Activated naive CD4-positive, alpha-beta T cell treated with anti-CD3 and anti-CD28 coated beads for 36 hours (primary cell): ENCODE measurements around the gene BUD31. TPM values are rescaled to one million over a fixed set of nuclear protein-coding genes. Genes with fewer than 3 reads are reported as not detected.
"Not testable (repeated sequence)": the region's sequence is repeated elsewhere in the genome, so short reads cannot be mapped to it uniquely, and the experiment has no call there.

Experiments used
- CTCF ChIA-PET: fragments of 350-600 bp; sonication (Branson Sonifier 250); formaldehyde crosslinking; loops from one replicate; lab custom pipeline; 2021; ENCODE audit warnings: antibody characterized with exemption; lab: Charles Lee
- DNase-seq: peaks from one replicate; pipeline ENCODE4 v3.0.0-alpha.2; 2020
- H3K27ac Mint-ChIP-seq: one replicate; pipeline ENCODE4 v1.8.0; 2021; ENCODE audit warnings: mild to moderate bottlenecking, mixed read lengths
- H3K27me3 Mint-ChIP-seq: one replicate; pipeline ENCODE4 v1.8.0; 2021; ENCODE audit warnings: low read depth, mixed read lengths
- H3K36me3 Mint-ChIP-seq: one replicate; pipeline ENCODE4 v1.8.0; 2021; ENCODE audit warnings: low read depth, mixed read lengths
- H3K4me1 Mint-ChIP-seq: one replicate; pipeline ENCODE4 v1.8.0; 2021; ENCODE audit warnings: low read depth, mixed read lengths
- H3K4me3 Mint-ChIP-seq: one replicate; pipeline ENCODE4 v1.8.0; 2021; ENCODE audit warnings: mild to moderate bottlenecking, moderate library complexity, mixed read lengths
- H3K9me3 Mint-ChIP-seq: one replicate; pipeline ENCODE4 v1.8.0; 2021; ENCODE audit warnings: mixed read lengths
- intact Hi-C: fragments of 100-400 bp; cut with micrococcal nuclease; formaldehyde crosslinking; loops from one replicate; pipeline ENCODE4 v1.15.1; 2023
- total RNA-seq, 2 experiments: library from RNA; stranded (reverse); gene quantifications; one replicate each; pipeline ENCODE4 v1.2.3, GENCODE V29; 2021

The BUD31 gene
- total RNA-seq, 2 experiments from 2014 or later = 160 to 176 TPM

GRCh38 chr7:99383791-99384370 is 24.9 kb upstream of the BUD31 start:
- no peak overlapping the region for H3K4me3 Mint-ChIP-seq
- no peak for DNase-seq
- CTCF ChIA-PET = no interaction called here
- peaks cover 42% of the 10 kb centered on the region for H3K36me3 Mint-ChIP-seq
- intact Hi-C loops = no loop called here
- H3K27ac Mint-ChIP-seq = peak overlapping the region; percentile 77
- no peaks in the 10 kb centered on the region for H3K27me3 Mint-ChIP-seq
- peaks cover 43% of the 10 kb centered on the region for H3K4me1 Mint-ChIP-seq
- H3K9me3 Mint-ChIP-seq = no peaks in the 10 kb centered on the region

- Mint-ChIP-seq H3K4me3 (no peak overlapping the region), H3K27me3 (no peaks in the 10 kb centered on the region), H3K27ac (peak overlapping the region; percentile 77), H3K9me3 (no peaks in the 10 kb centered on the region), H3K36me3 (peaks cover 38% of the 10 kb centered on the region), H3K4me1 (peaks cover 36% of the 10 kb centered on the region)
- DNase-seq = no peak
- CTCF ChIA-PET = no interaction called here
- intact Hi-C loops = no loop called here
Observed at GRCh38 chr7:99384523-99384922, 24.2 kb upstream of the BUD31 start.

DNA sequence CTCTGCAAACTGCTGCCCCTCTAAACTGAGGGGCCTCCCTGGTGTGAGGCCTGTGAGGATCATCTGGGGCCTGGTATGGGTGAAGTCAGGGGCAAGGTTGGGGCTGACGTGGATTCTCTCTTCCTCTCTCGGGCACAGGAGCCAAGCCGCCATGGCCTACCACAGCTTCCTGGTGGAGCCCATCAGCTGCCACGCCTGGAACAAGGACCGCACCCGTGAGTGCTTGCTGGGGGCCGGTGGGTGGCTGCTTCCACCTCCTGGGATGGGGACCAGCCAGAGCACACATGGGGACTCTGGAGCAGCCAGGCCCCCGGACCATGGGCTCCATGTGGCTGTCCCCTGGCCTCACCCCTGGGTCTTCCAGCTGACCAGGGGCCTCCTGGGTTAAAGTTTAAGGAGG is 23.2 kb upstream of the BUD31 start:
- Mint-ChIP-seq H3K9me3 (no peaks in the 10 kb centered on the region), H3K27ac (peak overlapping the region; percentile 59), H3K27me3 (no peaks in the 10 kb centered on the region), H3K4me3 (no peak overlapping the region), H3K4me1 (peaks cover 27% of the 10 kb centered on the region), H3K36me3 (peaks cover 38% of the 10 kb centered on the region)
- intact Hi-C loops = no loop called here
- no peak for DNase-seq
- CTCF ChIA-PET = interaction anchor here (1.6 kb wide), 1 partner anchor 20 kb away, joined by 7 read pairs; no protein-coding TSS in a partner anchor

- peaks cover 42% of the 10 kb centered on the region for H3K36me3 Mint-ChIP-seq
Observed at GRCh38 chr7:99386584-99387238, 22.1 kb upstream of the BUD31 start.

GRCh38 chr7:99387239-99387635 is 21.5 kb upstream of the BUD31 start:
- DNase-seq, H3K9me3 Mint-ChIP-seq, H3K27me3 Mint-ChIP-seq, H3K4me3 Mint-ChIP-seq, H3K27ac Mint-ChIP-seq: not testable (repeated sequence)
- intact Hi-C loops = loop anchor here (1.0 kb wide), 3 partner anchors 22 to 113 kb away; no protein-coding TSS in a partner anchor
- Mint-ChIP-seq H3K36me3 (peaks cover 45% of the 10 kb centered on the region), H3K4me1 (peaks cover 23% of the 10 kb centered on the region)
- CTCF ChIA-PET = interaction anchor here (0.6 to 1.0 kb wide), 3 partner anchors 15 to 24 kb away, joined by 3 to 4 read pairs (median 3); no protein-coding TSS in a partner anchor

More at GRCh38 chr7:99386584-99387238, 22.1 kb upstream of the BUD31 start:
- Mint-ChIP-seq H3K4me3 (no peak overlapping the region), H3K27ac (no peak overlapping the region), H3K4me1 (peaks cover 19% of the 10 kb centered on the region), H3K9me3 (no peaks in the 10 kb centered on the region), H3K27me3 (no peaks in the 10 kb centered on the region)
- intact Hi-C loops = loop anchor here (1.0 kb wide), 3 partner anchors 21 to 112 kb away; no protein-coding TSS in a partner anchor
- CTCF ChIA-PET = interaction anchor here (0.6 to 1.0 kb wide), 2 partner anchors 16 to 24 kb away, joined by 3 to 4 read pairs; no protein-coding TSS in a partner anchor
- peak; percentile 54 for DNase-seq

DNA sequence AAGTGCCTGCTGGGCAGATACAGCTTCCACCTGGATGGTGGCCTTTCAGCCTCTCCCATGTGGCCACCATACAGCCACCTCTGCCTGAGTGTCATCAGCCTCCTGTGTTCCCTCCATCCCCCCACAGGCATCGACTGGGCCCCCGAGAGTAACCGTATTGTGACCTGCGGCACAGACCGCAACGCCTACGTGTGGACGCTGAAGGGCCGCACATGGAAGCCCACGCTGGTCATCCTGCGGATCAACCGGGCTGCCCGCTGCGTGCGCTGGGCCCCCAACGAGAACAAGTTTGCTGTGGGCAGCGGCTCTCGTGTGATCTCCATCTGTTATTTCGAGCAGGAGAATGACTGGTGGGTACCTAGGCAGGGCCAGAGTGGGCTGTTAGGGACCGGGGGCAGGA is 20.9 kb upstream of the BUD31 start:
- DNase-seq = no peak
- Mint-ChIP-seq H3K4me1 (peaks cover 27% of the 10 kb centered on the region), H3K9me3 (no peaks in the 10 kb centered on the region), H3K4me3 (no peak overlapping the region), H3K27me3 (no peaks in the 10 kb centered on the region), H3K27ac (no peak overlapping the region), H3K36me3 (peaks cover 46% of the 10 kb centered on the region)
- CTCF ChIA-PET = interaction anchor here (0.6 to 1.0 kb wide), 4 partner anchors 14 to 603 kb away, joined by 3 to 4 read pairs (median 3); no protein-coding TSS in a partner anchor
- intact Hi-C loops = loop anchor here (1.0 kb wide), 3 partner anchors 23 to 114 kb away; no protein-coding TSS in a partner anchor

- H3K27ac Mint-ChIP-seq = no peak overlapping the region
- H3K9me3 Mint-ChIP-seq = no peaks in the 10 kb centered on the region
- no peaks in the 10 kb centered on the region for H3K27me3 Mint-ChIP-seq
- CTCF ChIA-PET = no interaction called here
- peaks cover 20% of the 10 kb centered on the region for H3K4me1 Mint-ChIP-seq
- no peak overlapping the region for H3K4me3 Mint-ChIP-seq
- intact Hi-C loops = no loop called here
- H3K36me3 Mint-ChIP-seq = peaks cover 52% of the 10 kb centered on the region
- DNase-seq = no peak
Observed at GRCh38 chr7:99389772-99390171, 19.0 kb upstream of the BUD31 start.

- no peak for DNase-seq
- H3K27me3 Mint-ChIP-seq = no peaks in the 10 kb centered on the region
- intact Hi-C loops = no loop called here
- CTCF ChIA-PET = interaction anchor here (0.6 kb wide), 1 partner anchor 1179 kb away, joined by 3 read pairs; no protein-coding TSS in a partner anchor
- peaks cover 53% of the 10 kb centered on the region for H3K36me3 Mint-ChIP-seq
- peak overlapping the region; percentile 18 for H3K27ac Mint-ChIP-seq
- no peak overlapping the region for H3K4me3 Mint-ChIP-seq
- no peaks in the 10 kb centered on the region for H3K9me3 Mint-ChIP-seq
- H3K4me1 Mint-ChIP-seq = peaks cover 20% of the 10 kb centered on the region
Observed at GRCh38 chr7:99390941-99391602, 17.7 kb upstream of the BUD31 start.

DNA sequence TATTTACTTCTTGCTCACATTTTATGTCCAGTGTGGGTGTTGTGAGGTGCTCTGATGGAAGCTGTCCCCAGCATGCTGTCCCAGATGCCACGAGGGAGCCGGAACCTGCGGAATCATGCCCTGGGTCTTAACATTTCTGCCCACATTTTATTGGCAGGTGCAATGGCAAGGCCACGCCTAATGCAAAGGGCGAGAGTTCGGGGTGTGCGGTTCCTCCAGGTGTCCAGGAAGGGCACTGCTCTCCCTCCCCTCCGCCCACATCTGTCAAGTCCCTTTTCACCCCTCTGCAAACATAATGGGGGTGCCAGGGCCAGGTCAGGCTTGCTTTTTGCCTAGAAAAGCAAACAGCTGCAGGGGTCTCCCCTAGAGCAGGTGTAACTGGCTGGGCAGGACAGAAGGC is 16.7 kb upstream of the BUD31 start:
- H3K4me3 Mint-ChIP-seq = no peak overlapping the region
- peak overlapping the region; percentile 14 for H3K27ac Mint-ChIP-seq
- no peaks in the 10 kb centered on the region for H3K27me3 Mint-ChIP-seq
- intact Hi-C loops = loop anchor here (1.0 to 2.0 kb wide), 2 partner anchors 11 to 17 kb away; partner anchors contain the start of gene ARPC1B
- CTCF ChIA-PET = interaction anchor here (1.2 kb wide), 1 partner anchor 17 kb away, joined by 3 read pairs; the partner anchor contains the start of genes BUD31 and PDAP1
- no peak for DNase-seq
- H3K4me1 Mint-ChIP-seq = peaks cover 20% of the 10 kb centered on the region
- no peaks in the 10 kb centered on the region for H3K9me3 Mint-ChIP-seq
- H3K36me3 Mint-ChIP-seq = peaks cover 48% of the 10 kb centered on the region

DNA sequence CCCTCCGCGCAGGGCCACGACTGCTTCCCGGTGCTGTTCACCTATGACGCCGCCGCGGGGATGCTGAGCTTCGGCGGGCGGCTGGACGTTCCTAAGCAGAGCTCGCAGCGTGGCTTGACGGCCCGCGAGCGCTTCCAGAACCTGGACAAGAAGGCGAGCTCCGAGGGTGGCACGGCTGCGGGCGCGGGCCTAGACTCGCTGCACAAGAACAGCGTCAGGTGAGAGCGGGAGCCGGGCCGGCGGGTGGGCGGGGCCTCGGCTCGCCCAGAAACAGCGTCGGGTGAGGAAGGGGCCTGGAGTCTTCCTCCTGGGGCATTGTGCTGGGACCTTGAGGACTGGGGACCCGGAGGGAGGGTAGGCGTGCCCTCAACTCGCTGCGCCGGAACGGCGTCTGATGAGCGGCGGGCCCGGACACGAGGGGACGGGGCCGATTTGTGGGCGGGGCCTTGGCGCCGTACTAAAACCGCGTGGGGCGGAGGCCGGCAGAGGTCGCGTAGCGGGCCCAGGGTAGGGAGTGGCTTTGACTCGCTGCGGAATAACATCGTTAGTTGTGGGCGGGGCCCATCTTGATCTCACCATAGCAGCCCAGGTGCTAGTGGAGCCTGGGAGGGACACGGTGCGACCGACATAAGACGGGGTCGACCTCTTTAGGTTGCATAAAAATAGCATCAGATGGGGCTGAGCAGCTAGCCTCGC is 16.0 kb upstream of the BUD31 start:
- Mint-ChIP-seq H3K9me3 (no peaks in the 10 kb centered on the region), H3K4me1 (peaks cover 20% of the 10 kb centered on the region), H3K27me3 (no peaks in the 10 kb centered on the region), H3K27ac (peak overlapping the region; percentile 85), H3K4me3 (peak overlapping the region; percentile 63), H3K36me3 (peaks cover 46% of the 10 kb centered on the region)
- peak; percentile 79 for DNase-seq
- CTCF ChIA-PET = interaction anchor here (0.5 to 1.2 kb wide), 3 partner anchors 11 to 27 kb away, joined by 3 to 4 read pairs (median 4); partner anchors contain the start of genes BUD31 and PDAP1
- intact Hi-C loops = loop anchor here (1.0 to 2.0 kb wide), 3 partner anchors 12 to 18 kb away; partner anchors contain the start of genes ARPC1B, BUD31 and PDAP1

- intact Hi-C loops = loop anchor here (1.0 to 2.0 kb wide), 2 partner anchors 15 to 19 kb away; partner anchors contain the start of genes ARPC1B, BUD31 and PDAP1
- Mint-ChIP-seq H3K4me1 (peaks cover 21% of the 10 kb centered on the region), H3K36me3 (peaks cover 44% of the 10 kb centered on the region), H3K4me3 (peak overlapping the region; percentile 63), H3K27me3 (no peaks in the 10 kb centered on the region), H3K9me3 (no peaks in the 10 kb centered on the region), H3K27ac (peak overlapping the region; percentile 85)
- CTCF ChIA-PET = interaction anchor here (0.5 to 0.9 kb wide), 2 partner anchors 12 to 28 kb away, joined by 4 read pairs; no protein-coding TSS in a partner anchor
- DNase-seq = no peak
Observed at GRCh38 chr7:99393355-99394187, 15.2 kb upstream of the BUD31 start.
